HEK293T (cell line): ENCODE measurements around the gene CBLB.

Source experiments
- CTCF ChIA-PET: fragments of 350-600 bp; formaldehyde crosslinking; extraction: SDS; loops from one replicate; lab custom pipeline; 2021; ENCODE audit warnings: antibody characterized with exemption, inconsistent platforms; lab: Yijun Ruan, JAX
- POLR2A ChIA-PET: fragments of 350-600 bp; formaldehyde crosslinking; extraction: SDS; loops from one replicate; lab custom pipeline; 2020; ENCODE audit warnings: antibody characterized with exemption, inconsistent platforms; lab: Yijun Ruan, JAX
- DNase-seq: peaks from one replicate; pipeline ENCODE4 v3.0.0; 2012; ENCODE audit warnings: mixed read lengths; ENCODE audit errors: extremely low spot score
- ARNT ChIP-seq: fragments of 450-650 bp; IDR thresholded peaks from 2 replicates; pipeline ENCODE4 v1.6.1; 2017; ENCODE audit warnings: mild to moderate bottlenecking
- BHLHE40 ChIP-seq: fragments of 450-650 bp; IDR thresholded peaks from 2 replicates; pipeline ENCODE4 v1.6.1; 2016; ENCODE audit warnings: mild to moderate bottlenecking, moderate library complexity, borderline replicate concordance
- CTBP1 ChIP-seq: fragments of 450-650 bp; IDR thresholded peaks from 2 replicates; pipeline ENCODE4 v1.6.1; 2016; ENCODE audit warnings: borderline replicate concordance
- ELF4 ChIP-seq: fragments of 450-650 bp; IDR thresholded peaks from 2 replicates; pipeline ENCODE4 v1.6.1; 2017; ENCODE audit warnings: antibody characterized with exemption
- FOXA1 ChIP-seq: fragments of 450-650 bp; IDR thresholded peaks from 2 replicates; pipeline ENCODE4 v1.6.1; 2016; ENCODE audit warnings: mild to moderate bottlenecking
- FOXK2 ChIP-seq: fragments of 450-650 bp; IDR thresholded peaks from 2 replicates; pipeline ENCODE4 v1.6.1; 2016; ENCODE audit warnings: mild to moderate bottlenecking
- FOXM1 ChIP-seq: fragments of 450-650 bp; IDR thresholded peaks from 2 replicates; pipeline ENCODE4 v1.6.1; 2017; ENCODE audit warnings: mild to moderate bottlenecking, borderline replicate concordance
- HDGF ChIP-seq: fragments of 450-650 bp; IDR thresholded peaks from 2 replicates; pipeline ENCODE4 v1.6.1; 2017; ENCODE audit warnings: antibody characterized with exemption, borderline replicate concordance
- L3MBTL2 ChIP-seq: fragments of 450-650 bp; conservative IDR thresholded peaks from 2 replicates; pipeline ENCODE4 v1.6.1; 2016; ENCODE audit warnings: mild to moderate bottlenecking
- LEF1 ChIP-seq: fragments of 450-650 bp; IDR thresholded peaks from 2 replicates; pipeline ENCODE4 v1.6.1; 2017; ENCODE audit warnings: mild to moderate bottlenecking, borderline replicate concordance
- NFRKB ChIP-seq: fragments of 450-650 bp; IDR thresholded peaks from 2 replicates; pipeline ENCODE4 v1.6.1; 2016; ENCODE audit warnings: mild to moderate bottlenecking, moderate library complexity
- PKNOX1 ChIP-seq: fragments of 450-650 bp; IDR thresholded peaks from 2 replicates; pipeline ENCODE4 v1.6.1; 2016
- SP1 ChIP-seq: fragments of 450-650 bp; IDR thresholded peaks from 2 replicates; pipeline ENCODE4 v1.6.1; 2017
- SUZ12 ChIP-seq: fragments of 450-650 bp; IDR thresholded peaks from 2 replicates; pipeline ENCODE4 v1.6.1; 2016; ENCODE audit warnings: mild to moderate bottlenecking
- TARDBP ChIP-seq: fragments of 450-650 bp; IDR thresholded peaks from 2 replicates; pipeline ENCODE4 v1.6.1; 2016
- ZNF384 ChIP-seq: fragments of 450-650 bp; IDR thresholded peaks from 2 replicates; pipeline ENCODE4 v1.6.1; 2016

Gene CBLB

GRCh38 chr3:105845488-105845887 is 23.3 kb downstream of the CBLB start:
- TF ChIP-seq FOXK2, result no peak
- 0 out of 2 replicates have a peak, but pooled peaks have one; percentile 5 for TF ChIP-seq PKNOX1
- no peak for TF ChIP-seq SUZ12
- TF ChIP-seq ARNT, result no peak
- no peak for TF ChIP-seq FOXM1
- TF ChIP-seq HDGF, result no peak
- TF ChIP-seq ZNF384, result peak; percentile 72; the same call in 1 of the 2 replicates
- CTCF ChIA-PET, result interaction anchor here (0.8 kb wide), 1 partner anchor 9 kb away, joined by 3 read pairs; no protein-coding TSS in a partner anchor
- POLR2A ChIA-PET, result interaction anchor here (1.6 kb wide), 1 partner anchor 23 kb away, joined by 5 read pairs; the partner anchor contains the start of gene CBLB
- no peak for DNase-seq

- ChIA-PET CTCF (interaction anchor here (0.8 kb wide), 1 partner anchor 8 kb away, joined by 3 read pairs; no protein-coding TSS in a partner anchor), POLR2A (interaction anchor here (1.6 kb wide), 1 partner anchor 24 kb away, joined by 5 read pairs; the partner anchor contains the start of gene CBLB)
- no peak for TF ChIP-seq PKNOX1
- no peak for TF ChIP-seq SUZ12
- TF ChIP-seq SP1, result no peak
- no peak for TF ChIP-seq ARNT
- TF ChIP-seq TARDBP, result no peak
- no peak for TF ChIP-seq FOXA1
- no peak for TF ChIP-seq NFRKB
- no peak for TF ChIP-seq LEF1
- TF ChIP-seq ELF4, result no peak
- no peak for TF ChIP-seq FOXM1
- no peak for TF ChIP-seq FOXK2
- TF ChIP-seq L3MBTL2, result no peak
- no peak for DNase-seq
These were observed 24.1 kb downstream of the CBLB start for GRCh38 chr3:105844704-105845103.

- no peak for DNase-seq
- POLR2A ChIA-PET, result no interaction called here
- TF ChIP-seq ZNF384 (no peak), L3MBTL2 (no peak), LEF1 (no peak), BHLHE40 (no peak), HDGF (no peak), ELF4 (no peak), FOXK2 (no peak)
- CTCF ChIA-PET, result no interaction called here
These were observed 24.8 kb downstream of the CBLB start for GRCh38 chr3:105843994-105844393.

- no peak for DNase-seq
- POLR2A ChIA-PET, result no interaction called here
- CTCF ChIA-PET, result no interaction called here
- TF ChIP-seq ZNF384 (no peak), TARDBP (no peak), L3MBTL2 (no peak), SP1 (no peak), PKNOX1 (no peak), HDGF (no peak), CTBP1 (no peak), BHLHE40 (no peak), LEF1 (no peak), FOXA1 (no peak), FOXK2 (no peak), NFRKB (no peak), SUZ12 (no peak)
These were observed 25.9 kb downstream of the CBLB start for GRCh38 chr3:105842943-105843342.

GRCh38 chr3:105842449-105842848 is 26.4 kb downstream of the CBLB start:
- TF ChIP-seq SP1 (no peak), CTBP1 (no peak), ZNF384 (no peak), NFRKB (no peak), SUZ12 (no peak), FOXA1 (no peak), FOXM1 (no peak), ARNT (no peak), L3MBTL2 (no peak), BHLHE40 (no peak), LEF1 (no peak), HDGF (no peak), ELF4 (no peak)

GRCh38 chr3:105837947-105838346 is 30.9 kb downstream of the CBLB start:
- TF ChIP-seq FOXA1 (no peak), SP1 (no peak), BHLHE40 (no peak)
- ChIA-PET POLR2A (no interaction called here), CTCF (no interaction called here)
- DNase-seq, result no peak

More at GRCh38 chr3:105842449-105842848, 26.4 kb downstream of the CBLB start:
- ChIA-PET POLR2A (no interaction called here), CTCF (no interaction called here)
- no peak for DNase-seq
